ENCODE measurements around the gene PRAC1.

Gene PRAC1

DNA sequence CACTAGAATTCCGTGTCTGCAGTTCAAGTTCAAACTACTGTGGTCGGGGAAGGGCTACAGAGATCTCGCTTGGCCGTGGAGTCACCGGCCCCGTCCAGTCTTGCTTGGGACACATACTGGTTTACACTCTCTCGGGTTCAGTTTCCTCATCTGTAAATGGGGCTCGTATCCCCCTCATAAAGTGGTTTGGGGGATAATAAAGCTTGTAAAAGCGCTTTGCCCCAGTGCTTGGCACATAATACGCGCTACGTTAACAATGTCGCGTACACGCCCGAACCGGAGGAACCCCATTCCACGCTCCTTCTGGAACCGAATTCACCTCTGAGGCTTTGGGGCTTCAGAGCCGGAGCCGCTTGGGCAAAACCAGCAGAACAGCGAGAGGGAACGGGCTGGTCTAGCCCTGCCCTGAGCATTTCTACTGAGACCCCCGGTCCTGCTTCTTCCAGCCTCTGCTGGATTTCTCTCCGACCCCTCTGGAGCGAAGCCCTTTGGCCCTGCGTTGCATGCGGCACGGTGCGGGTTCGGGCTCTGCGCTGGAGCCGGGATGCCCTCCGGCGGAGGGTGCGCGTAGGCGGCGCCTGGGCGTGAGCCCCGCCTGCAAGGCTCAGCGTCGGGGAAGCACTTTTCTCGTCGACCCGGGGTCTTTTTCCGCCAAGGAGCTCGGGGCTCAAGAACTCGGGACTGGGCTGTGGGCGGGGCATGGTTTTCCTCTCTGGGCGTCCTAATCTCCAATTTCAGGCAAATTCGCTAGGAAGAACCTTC lies 32.4 kb upstream of the PRAC1 start:
- TF ChIP-seq, protein P1, sequence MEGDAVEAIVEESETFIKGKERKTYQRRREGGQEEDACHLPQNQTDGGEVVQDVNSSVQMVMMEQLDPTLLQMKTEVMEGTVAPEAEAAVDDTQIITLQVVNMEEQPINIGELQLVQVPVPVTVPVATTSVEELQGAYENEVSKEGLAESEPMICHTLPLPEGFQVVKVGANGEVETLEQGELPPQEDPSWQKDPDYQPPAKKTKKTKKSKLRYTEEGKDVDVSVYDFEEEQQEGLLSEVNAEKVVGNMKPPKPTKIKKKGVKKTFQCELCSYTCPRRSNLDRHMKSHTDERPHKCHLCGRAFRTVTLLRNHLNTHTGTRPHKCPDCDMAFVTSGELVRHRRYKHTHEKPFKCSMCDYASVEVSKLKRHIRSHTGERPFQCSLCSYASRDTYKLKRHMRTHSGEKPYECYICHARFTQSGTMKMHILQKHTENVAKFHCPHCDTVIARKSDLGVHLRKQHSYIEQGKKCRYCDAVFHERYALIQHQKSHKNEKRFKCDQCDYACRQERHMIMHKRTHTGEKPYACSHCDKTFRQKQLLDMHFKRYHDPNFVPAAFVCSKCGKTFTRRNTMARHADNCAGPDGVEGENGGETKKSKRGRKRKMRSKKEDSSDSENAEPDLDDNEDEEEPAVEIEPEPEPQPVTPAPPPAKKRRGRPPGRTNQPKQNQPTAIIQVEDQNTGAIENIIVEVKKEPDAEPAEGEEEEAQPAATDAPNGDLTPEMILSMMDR (IDR thresholded peaks at IDR 0.05; ENCODE audit: insufficient read depth, low read length, poor library complexity, severe bottlenecking), result no peak
- H3K4me3 ChIP-seq (replicated peaks; ENCODE audit: low read depth, low read length), result no peak overlapping the region
- DNase-seq (ENCODE audit: extremely low read depth, insufficient read length), result no peak
- H3K27me3 ChIP-seq (replicated peaks; ENCODE audit: control insufficient read depth, insufficient read depth, low read length), result peaks cover 11% of the 10 kb centered on the region
- no peaks in the 10 kb centered on the region for H3K36me3 ChIP-seq (ENCODE audit: control insufficient read depth, insufficient read depth, low read length)

DNA sequence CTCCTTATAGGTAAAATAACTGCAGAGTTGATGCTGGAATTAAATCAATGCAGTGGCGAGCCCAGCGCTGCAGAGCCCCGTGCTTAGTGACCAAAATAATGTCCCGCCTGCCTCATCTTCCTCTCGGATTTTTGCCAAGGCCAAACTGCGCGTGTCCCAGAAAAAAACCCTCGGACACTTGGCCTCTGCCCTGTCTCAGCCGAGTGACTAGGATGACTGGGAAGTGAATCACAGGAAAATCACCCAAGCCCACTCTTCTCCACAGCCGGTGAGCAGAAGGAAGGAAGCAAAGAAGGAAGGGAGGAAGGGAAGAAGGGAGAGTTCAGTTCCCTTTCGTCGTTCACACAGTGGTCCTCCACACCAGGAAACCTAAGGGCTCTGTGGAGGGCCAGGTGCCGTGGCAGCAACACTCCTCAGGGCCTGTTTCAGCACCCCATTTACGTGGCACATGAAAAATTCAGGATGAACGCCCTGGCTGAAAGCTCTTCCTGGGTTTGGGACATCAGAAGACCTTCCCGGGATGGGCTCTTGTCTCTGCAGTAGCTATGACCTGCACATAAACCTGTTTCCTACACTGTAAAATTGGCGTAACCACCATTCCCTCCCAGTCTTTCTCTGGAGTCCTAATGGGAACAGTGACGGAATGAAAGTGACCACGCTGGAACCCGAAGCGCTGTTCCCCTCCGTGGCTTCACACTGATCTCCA lies 31.6 kb upstream of the PRAC1 start:
- Histone ChIP-seq H3K36me3 (ENCODE audit: control insufficient read depth, insufficient read depth, low read length) (no peaks in the 10 kb centered on the region), H3K27me3 (replicated peaks; ENCODE audit: control insufficient read depth, insufficient read depth, low read length) (peaks cover 11% of the 10 kb centered on the region), H3K4me3 (replicated peaks; ENCODE audit: low read depth, low read length) (no peak overlapping the region)
- TF ChIP-seq, protein P1 (IDR thresholded peaks at IDR 0.05; ENCODE audit: insufficient read depth, low read length, poor library complexity, severe bottlenecking), result no peak
- no peak for DNase-seq (ENCODE audit: extremely low read depth, insufficient read length)

DNA sequence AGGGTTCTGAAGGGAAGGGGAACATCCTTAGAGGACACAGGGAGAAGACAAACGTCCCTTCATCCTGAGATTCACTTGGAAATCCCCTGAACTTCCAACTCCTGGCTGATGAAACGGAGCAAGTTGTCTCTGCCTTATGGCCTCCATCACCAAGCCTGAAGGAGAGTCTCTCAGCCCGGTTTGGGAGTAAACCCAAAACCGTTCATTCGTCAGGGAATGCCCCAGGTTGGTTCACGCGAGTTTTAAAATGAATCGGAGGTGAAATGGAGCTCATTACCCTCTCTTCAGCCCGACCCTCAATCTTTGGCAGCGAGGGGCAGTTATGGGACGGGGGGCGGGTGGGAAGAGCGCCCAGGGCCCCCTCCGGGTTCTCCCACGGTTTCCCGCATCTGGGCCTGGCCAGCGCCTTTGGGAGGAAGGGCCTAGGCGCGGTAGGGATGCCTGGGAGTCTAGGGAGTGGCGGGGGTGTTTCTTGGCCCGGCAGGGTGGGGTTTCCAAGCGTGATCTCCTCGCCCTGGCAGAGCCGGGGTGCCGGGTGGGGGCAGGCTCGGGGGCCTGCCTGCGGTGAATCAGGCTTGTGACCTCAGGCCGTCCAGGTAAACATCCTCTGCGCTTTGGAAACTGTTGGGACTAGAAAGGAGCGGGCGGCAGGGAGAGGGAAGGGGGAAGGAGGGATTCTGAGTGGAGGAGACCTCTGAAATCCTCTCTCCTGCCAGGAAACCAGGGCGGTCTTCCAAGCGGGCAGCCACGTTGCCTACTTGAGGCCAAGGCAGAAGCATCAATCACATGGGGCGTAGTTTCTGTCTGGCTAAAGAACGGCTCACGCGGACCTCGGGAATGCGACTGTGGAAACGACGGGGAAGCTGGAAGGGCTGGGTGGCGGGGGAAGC lies 30.3 kb upstream of the PRAC1 start:
- H3K4me3 ChIP-seq (replicated peaks; ENCODE audit: low read depth, low read length), result no peak overlapping the region
- H3K27me3 ChIP-seq (replicated peaks; ENCODE audit: control insufficient read depth, insufficient read depth, low read length), result peaks cover 11% of the 10 kb centered on the region

GRCh38 chr17:48751733-48752398 lies 29.5 kb upstream of the PRAC1 start:
- no peaks in the 10 kb centered on the region for H3K36me3 ChIP-seq (ENCODE audit: control insufficient read depth, insufficient read depth, low read length)
- H3K4me3 ChIP-seq (replicated peaks; ENCODE audit: low read depth, low read length), result no peak overlapping the region
- TF ChIP-seq, protein P1 (IDR thresholded peaks at IDR 0.05; ENCODE audit: insufficient read depth, low read length, poor library complexity, severe bottlenecking), result no peak
- H3K27me3 ChIP-seq (replicated peaks; ENCODE audit: control insufficient read depth, insufficient read depth, low read length), result peaks cover 7% of the 10 kb centered on the region
- no peak for DNase-seq (ENCODE audit: extremely low read depth, insufficient read length)

More for the DNA sequence above, 30.3 kb upstream of the PRAC1 start:
- DNase-seq (ENCODE audit: extremely low read depth, insufficient read length), result no peak
- H3K36me3 ChIP-seq (ENCODE audit: control insufficient read depth, insufficient read depth, low read length), result no peaks in the 10 kb centered on the region
- TF ChIP-seq, protein P1 (IDR thresholded peaks at IDR 0.05; ENCODE audit: insufficient read depth, low read length, poor library complexity, severe bottlenecking), result no peak

- H3K36me3 ChIP-seq (ENCODE audit: control insufficient read depth, insufficient read depth, low read length), result no peaks in the 10 kb centered on the region
- TF ChIP-seq, protein P1 (IDR thresholded peaks at IDR 0.05; ENCODE audit: insufficient read depth, low read length, poor library complexity, severe bottlenecking), result no peak
- H3K27me3 ChIP-seq (replicated peaks; ENCODE audit: control insufficient read depth, insufficient read depth, low read length), result peaks cover 6% of the 10 kb centered on the region
- H3K4me3 ChIP-seq (replicated peaks; ENCODE audit: low read depth, low read length), result no peak overlapping the region
- DNase-seq (ENCODE audit: extremely low read depth, insufficient read length), result no peak
These were observed 28.9 kb upstream of the PRAC1 start for GRCh38 chr17:48751172-48751571.
